ENCODE measurements around the gene CACNG1.

The CACNG1 gene

DNA sequence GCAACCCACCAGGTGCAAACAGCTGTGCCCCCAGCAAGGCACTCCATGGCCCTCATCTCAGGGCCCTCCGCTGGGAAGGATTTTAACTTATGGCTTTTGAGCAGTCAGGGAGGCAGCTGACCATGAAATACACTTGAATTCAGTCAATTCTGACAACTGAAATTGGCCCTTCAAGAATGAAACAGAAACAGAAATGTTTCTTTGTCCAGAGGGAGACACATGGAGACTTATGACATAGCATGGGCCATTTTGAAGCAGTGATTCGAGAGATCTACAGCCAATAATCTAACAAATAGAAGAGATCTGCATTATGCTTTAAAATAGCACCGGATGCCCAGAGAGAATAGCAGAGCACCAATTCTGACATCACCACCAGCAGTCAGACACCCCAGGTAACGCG lies 7.5 kb downstream of the CACNG1 start:
- no peak for DNase-seq (ENCODE audit: low read depth in 2 of 2)

- DNase-seq (ENCODE audit: low read depth in 2 of 2): no peak
Observed at GRCh38 chr17:67052720-67053437, 8.5 kb downstream of the CACNG1 start.

DNA sequence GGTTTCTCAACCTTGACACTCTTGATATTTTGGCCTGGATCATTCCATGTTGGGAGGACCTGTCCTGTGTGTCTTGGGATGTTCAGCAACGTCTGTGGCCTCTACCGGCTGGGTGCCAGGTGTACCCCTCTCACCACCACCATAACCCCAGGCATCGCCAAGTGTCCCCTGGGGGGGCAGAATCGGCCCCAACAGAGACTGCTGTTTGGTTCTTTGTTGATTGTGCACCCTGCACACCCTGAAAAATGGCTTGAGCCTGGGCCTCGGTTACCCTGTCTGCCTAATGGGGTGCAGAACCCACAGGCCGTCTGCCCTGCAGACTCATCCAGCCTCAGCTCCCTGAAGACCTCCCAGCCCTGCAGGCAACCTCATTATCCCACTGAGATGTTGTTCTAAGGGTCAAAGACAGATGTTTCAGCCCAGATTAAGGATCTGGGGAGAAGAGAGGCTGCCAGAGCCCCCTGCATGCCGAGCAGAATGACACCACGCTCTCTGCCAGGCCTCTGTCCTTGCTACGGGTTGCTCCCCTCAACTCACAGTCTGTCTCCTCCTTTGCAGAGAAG lies 9.2 kb downstream of the CACNG1 start:
- no peak for DNase-seq (ENCODE audit: low read depth in 2 of 2)

DNA sequence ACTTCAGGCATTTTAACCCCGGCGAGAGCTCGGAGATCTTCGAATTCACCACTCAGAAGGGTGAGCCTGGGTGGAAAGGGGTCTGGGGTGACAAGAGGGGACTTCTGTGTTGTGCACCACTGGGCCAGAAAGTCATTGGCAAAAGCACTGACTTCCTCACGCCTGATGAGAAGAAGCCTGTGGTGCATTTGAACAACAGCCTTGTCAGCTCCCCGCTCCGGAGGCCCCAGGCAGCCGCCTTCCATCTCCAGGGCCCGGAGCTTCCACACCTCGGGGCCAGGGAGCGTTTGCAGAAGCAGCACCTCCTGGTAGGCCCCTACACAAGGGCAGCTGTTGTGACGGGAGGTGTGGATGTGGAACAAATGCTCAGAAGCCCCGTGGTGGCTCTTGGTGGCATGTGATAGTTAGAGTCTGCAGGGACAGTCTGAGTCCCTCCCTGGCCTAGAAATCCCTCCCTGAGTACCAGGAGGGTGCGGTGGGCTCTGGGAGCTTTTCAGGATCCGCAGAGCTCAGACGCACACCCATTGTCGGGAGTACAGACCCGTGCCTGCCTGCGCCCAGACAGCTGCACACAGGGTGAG lies 9.7 kb downstream of the CACNG1 start:
- DNase-seq (ENCODE audit: low read depth in 2 of 2): no peak

DNA sequence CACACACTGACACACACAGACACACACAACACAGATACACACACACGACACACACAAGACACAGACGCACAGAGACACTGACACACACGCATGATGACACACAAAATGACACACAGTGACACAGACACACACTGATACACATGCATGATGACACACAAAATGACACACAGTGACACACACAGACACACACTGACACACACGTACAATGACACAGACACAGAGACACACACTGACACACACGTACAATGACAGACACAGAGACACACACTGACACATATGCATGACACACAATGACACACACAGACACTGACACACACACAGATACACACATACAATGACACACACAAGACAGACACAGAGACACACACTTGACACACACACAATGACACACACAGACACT lies 10.3 kb downstream of the CACNG1 start:
- DNase-seq (ENCODE audit: low read depth in 2 of 2): no peak

DNA sequence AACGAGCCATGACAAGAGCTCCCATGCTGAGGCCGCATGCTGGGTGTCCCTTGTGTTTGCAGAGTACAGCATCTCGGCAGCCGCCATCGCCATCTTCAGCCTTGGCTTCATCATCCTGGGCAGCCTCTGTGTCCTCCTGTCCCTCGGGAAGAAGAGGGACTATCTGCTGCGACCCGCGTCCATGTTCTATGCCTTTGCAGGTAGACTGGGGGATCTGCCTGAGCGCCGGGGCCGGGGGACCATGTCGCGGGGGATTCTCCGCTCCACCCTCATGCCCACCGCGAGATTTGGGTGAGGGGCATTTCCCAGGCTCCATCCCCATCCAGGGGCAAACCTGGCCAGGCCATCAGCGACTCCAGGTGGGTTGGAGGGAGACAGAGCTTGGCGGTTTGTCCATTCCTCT lies 10.7 kb downstream of the CACNG1 start:
- DNase-seq (ENCODE audit: low read depth in 2 of 2): no peak

DNA sequence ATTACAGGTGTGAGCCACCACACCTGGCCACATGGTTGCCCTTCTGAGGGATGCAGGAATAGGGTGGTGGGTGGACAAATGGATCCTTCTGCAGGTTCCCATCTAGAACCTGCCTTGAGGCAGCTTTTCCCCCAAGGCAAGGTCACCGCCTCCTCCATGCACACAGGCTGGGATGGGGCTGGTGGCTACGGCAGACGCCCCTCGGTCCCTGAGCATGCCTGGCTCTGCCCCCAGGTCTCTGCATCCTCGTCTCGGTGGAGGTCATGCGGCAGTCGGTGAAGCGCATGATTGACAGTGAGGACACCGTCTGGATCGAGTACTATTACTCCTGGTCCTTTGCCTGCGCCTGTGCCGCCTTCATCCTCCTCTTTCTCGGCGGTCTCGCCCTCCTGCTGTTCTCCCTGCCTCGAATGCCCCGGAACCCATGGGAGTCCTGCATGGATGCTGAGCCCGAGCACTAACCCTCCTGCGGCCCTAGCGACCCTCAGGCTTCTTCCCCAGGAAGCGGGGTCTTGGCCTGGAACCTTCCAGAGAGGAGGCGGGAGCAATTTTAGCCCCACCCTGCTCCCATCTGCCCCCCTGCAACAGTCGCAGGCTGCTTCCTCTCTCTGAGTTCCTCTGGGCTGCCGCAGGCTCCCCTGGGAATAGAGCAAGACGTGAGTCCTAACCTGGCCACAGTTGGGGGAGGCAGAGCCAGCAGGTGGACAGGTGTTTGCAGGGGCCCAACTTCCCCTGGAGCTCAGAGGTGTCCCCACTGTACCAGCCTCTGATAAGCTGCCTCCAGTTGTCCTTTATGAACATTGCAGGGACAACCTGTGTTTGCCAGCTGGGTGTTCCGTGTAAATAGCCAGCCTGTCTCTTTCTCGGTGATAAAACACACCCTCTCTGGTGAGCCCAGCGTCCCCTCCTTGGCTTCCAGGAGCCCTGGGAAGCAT lies 11.7 kb downstream of the CACNG1 start:
- DNase-seq (ENCODE audit: low read depth in 2 of 2): no peak

GRCh38 chr17:67056746-67057490 lies 12.6 kb downstream of the CACNG1 start:
- no peak for DNase-seq (ENCODE audit: low read depth in 2 of 2)

DNA sequence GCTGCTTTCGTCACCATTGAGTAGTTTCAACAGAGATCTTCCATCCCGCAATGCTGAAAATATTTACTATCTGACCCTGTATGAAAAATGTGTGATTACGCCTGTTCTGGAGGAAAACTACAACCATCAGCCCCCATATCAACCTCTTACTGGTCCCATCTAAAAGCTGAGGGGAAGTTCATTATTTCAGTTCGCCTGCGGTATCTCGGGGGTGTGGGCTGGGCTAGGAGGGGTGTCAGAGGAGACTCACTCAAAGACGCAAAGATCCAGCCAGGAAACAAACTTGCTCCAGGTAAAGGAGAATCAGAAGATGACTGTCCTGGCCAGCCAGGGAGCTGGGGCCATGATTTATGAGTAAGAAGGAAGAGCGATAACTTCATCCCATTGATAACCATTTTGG lies 13.7 kb downstream of the CACNG1 start:
- DNase-seq (ENCODE audit: low read depth in 2 of 2): no peak

- DNase-seq (ENCODE audit: low read depth in 2 of 2): no peak
Observed at GRCh38 chr17:67059372-67059771, 15.0 kb downstream of the CACNG1 start.

- no peak for DNase-seq (ENCODE audit: low read depth in 2 of 2)
Observed at GRCh38 chr17:67063141-67063540, 18.8 kb downstream of the CACNG1 start.

GRCh38 chr17:67066717-67067116 lies 22.4 kb downstream of the CACNG1 start:
- no peak for DNase-seq (ENCODE audit: low read depth in 2 of 2)

- DNase-seq (ENCODE audit: low read depth in 2 of 2): no peak
Observed at GRCh38 chr17:67067571-67068482, 23.5 kb downstream of the CACNG1 start.

- DNase-seq (ENCODE audit: low read depth in 2 of 2): no peak
Observed at GRCh38 chr17:67068999-67069398, 24.6 kb downstream of the CACNG1 start.

DNA sequence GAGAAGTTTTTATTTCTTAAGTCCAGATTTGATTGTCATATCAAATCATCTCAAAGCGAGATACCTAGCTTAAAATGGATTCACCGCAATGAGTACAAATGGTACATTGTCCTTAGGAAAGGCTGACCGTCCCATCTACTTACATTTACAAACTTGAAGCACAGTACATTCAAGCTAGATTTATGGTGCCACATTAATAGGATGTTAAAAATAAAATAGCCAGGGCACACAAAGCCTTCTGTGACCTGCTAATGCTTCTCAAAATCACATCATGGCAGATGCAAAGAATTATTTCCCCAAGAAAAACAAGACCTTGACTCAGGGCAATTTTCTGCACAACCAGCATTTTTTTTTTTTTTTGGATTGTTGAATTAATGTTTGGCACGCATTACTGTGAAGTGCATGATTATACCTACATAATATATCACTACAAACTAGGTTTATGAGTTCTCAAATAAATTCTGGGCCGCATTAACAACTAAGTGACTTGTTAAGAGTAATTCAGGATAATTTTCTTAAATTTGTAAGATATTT lies 25.3 kb downstream of the CACNG1 start:
- no peak for DNase-seq (ENCODE audit: low read depth in 2 of 2)

DNA sequence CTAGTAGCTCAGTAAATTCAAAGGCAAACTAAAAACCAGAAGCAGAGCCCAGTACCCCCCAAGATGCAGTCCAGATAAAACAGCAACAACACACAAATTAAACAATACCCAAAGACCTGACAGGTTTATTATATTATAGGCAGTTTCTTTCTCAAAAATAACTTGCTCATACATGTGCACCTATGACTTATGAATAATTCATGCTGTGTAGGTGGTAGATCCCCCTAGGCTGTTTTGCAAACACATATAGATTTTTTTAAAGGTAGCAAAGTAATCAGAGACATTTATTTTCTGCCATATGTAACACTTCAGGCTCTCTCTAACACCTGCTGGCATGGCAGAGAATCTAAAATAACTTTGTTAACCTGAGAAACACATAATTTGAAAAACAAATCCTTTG lies 27.2 kb downstream of the CACNG1 start:
- no peak for DNase-seq (ENCODE audit: low read depth in 2 of 2)

DNA sequence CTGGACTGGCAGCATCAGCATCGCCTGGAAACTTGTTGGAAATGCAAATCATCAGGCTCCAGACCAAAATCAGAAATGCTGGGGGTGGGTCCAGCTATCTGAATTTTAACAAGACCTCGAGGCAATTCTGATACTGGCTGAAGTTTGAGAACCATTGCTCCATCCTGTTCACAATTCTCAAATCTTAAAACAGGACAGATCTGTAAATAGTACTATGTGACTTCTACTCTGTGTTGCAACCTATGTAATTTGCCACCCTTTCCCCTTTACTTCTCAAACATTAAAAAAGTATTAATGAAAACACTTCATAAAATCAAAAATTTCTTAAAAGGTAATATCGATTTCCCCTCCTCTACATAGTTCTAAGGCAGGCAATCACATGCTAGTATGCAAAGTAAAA lies 28.5 kb downstream of the CACNG1 start:
- DNase-seq (ENCODE audit: low read depth in 2 of 2): no peak

- DNase-seq (ENCODE audit: low read depth in 2 of 2): no peak
Observed at GRCh38 chr17:67074781-67075180, 30.4 kb downstream of the CACNG1 start.

DNA sequence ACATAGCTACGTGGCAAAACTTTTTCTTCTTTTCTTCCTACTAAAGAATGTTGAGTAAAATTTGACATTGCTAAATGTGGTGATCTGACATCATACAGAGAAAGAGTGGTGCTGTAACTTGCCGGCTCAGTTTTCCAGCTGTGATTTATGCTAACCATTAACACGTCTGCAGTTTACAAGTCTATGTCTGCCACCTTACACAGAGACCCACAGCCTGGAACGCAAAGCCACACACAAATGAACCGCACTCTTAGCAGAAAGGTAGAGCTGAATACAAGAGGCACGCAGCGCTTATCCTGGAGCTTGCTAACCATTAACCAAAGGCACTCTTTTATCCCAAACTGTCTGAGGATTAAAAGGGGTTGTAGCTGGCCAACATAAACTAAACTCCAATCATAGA lies 31.9 kb downstream of the CACNG1 start:
- DNase-seq (ENCODE audit: low read depth in 2 of 2): no peak

GRCh38 chr17:67078292-67078691 lies 33.9 kb downstream of the CACNG1 start:
- no peak for DNase-seq (ENCODE audit: low read depth in 2 of 2)

Measured in stimulated activated CD8-positive, alpha-beta memory T cell treated with anti-CD3 and anti-CD28 coated beads, Interleukin-15, amount 100 ng/mL, for 4 hours (primary cell).